OCI-LY7 (cell line): ENCODE results near the gene LMOD3. TPM values are rescaled to one million over a fixed set of nuclear protein-coding genes. Genes with fewer than 3 reads are reported as not detected.

ENCODE experiments used
- BruUV-seq: library from RNA; stranded (reverse); fragments of 400-500 nt; replicated peaks from 2 replicates; lab custom pipeline; 2021; lab: Mats Ljungman, UMichigan
- CTCF ChIA-PET: fragments of 300-600 bp; sonication (Branson Sonifier 250); formaldehyde crosslinking; loops from one replicate; lab custom pipeline; 2022; ENCODE audit warnings: antibody characterized with exemption; ENCODE audit not compliant: unreplicated experiment; lab: Charles Lee
- POLR2A ChIA-PET: fragments of 300-600 bp; sonication (Branson Sonifier 250); formaldehyde crosslinking; loops from one replicate; lab custom pipeline; 2022; ENCODE audit warnings: antibody characterized with exemption; lab: Charles Lee
- DNase-seq: peaks from one replicate; pipeline ENCODE4 v3.0.0-alpha.2; 2015; ENCODE audit warnings: low spot score
- H2AFZ ChIP-seq: fragments of 200-600 bp; sonication (generic), shearing (Covaris generic); 2 replicates; pipeline ENCODE4 v1.6.1; 2014; ENCODE audit warnings: mild to moderate bottlenecking, antibody characterized with exemption, low read length, moderate library complexity
- H3K27ac ChIP-seq: fragments of 200-600 bp; sonication (generic); 2 replicates; pipeline ENCODE4 v1.5.1; 2014; ENCODE audit warnings: mixed run types, low read depth, mild to moderate bottlenecking, moderate library complexity, low read length, inconsistent platforms; ENCODE audit not compliant: poor library complexity, severe bottlenecking
- H3K36me3 ChIP-seq: fragments of 200-600 bp; sonication (generic); 2 replicates; pipeline ENCODE4 v1.6.1; 2014; ENCODE audit warnings: mild to moderate bottlenecking, antibody characterized with exemption, low read length, moderate library complexity, mixed read lengths; ENCODE audit not compliant: insufficient read depth
- H3K4me1 ChIP-seq: fragments of 200-600 bp; sonication (generic); 2 replicates; pipeline ENCODE4 v1.5.1; 2014; ENCODE audit warnings: mild to moderate bottlenecking, low read length; ENCODE audit not compliant: insufficient read depth, poor library complexity, severe bottlenecking
- H3K4me2 ChIP-seq: fragments of 200-600 bp; sonication (generic); 2 replicates; pipeline ENCODE4 v1.6.1; 2014; ENCODE audit warnings: mild to moderate bottlenecking, low read length
- H3K4me3 ChIP-seq: fragments of 200-600 bp; sonication (generic); 2 replicates; pipeline ENCODE4 v1.5.1; 2014; ENCODE audit warnings: mild to moderate bottlenecking, low read depth, low read length; ENCODE audit not compliant: poor library complexity, severe bottlenecking
- H3K79me2 ChIP-seq: fragments of 200-600 bp; sonication (generic); 2 replicates; pipeline ENCODE4 v1.6.1; 2016; ENCODE audit warnings: low read depth, mild to moderate bottlenecking, low read length, moderate library complexity, mixed read lengths; ENCODE audit not compliant: insufficient read depth
- H3K9me2 ChIP-seq: fragments of 200-600 bp; sonication (generic); 2 replicates; pipeline ENCODE4 v1.6.1; 2016; ENCODE audit warnings: mild to moderate bottlenecking, low read length, mixed read lengths; ENCODE audit not compliant: insufficient read depth
- H3K9me3 ChIP-seq: fragments of 200-600 bp; sonication (generic); 2 replicates; pipeline ENCODE4 v1.6.1; 2014; ENCODE audit warnings: mild to moderate bottlenecking, mixed run types, low read length, mixed read lengths
- H4K20me1 ChIP-seq: fragments of 200-600 bp; sonication (generic); 2 replicates; pipeline ENCODE4 v1.6.1; 2014; ENCODE audit warnings: mild to moderate bottlenecking, antibody characterized with exemption, low read length, moderate library complexity, mixed read lengths; ENCODE audit not compliant: insufficient read depth
- CTCF ChIP-seq: fragments of 200-600 bp; sonication (generic); conservative IDR thresholded peaks from 2 replicates; pipeline ENCODE4 v1.5.1; 2014; ENCODE audit warnings: mild to moderate bottlenecking, antibody characterized with exemption, low read length, moderate library complexity, mixed read lengths
- EZH2phosphoT487 ChIP-seq: fragments of 200-600 bp; sonication (generic); IDR thresholded peaks from 2 replicates; pipeline ENCODE4 v1.6.1; 2018; ENCODE audit warnings: low read depth, borderline replicate concordance, mild to moderate bottlenecking, mixed run types, antibody characterized with exemption, low read length, moderate library complexity, mixed read lengths
- intact Hi-C: fragments of 100-400 bp; cut with micrococcal nuclease; formaldehyde crosslinking; loops from one replicate; pipeline ENCODE4 v1.10.0; 2022; ENCODE audit not compliant: unreplicated experiment
- total RNA-seq, 2 experiments: library from RNA; depleted of rRNA in 1 of 2; stranded (reverse); fragments of >200 nt in 1 of 2; shearing (Covaris generic) in 1 of 2; gene quantifications; 2 replicates each; pipeline ENCODE4 v1.2.3, GENCODE V29; 2014 to 2022

LMOD3 gene
- total RNA-seq, 2 experiments from 2014 or later: not detected

- Histone ChIP-seq H3K9me2 (no peaks in the 10 kb centered on the region), H3K9me3 (no peaks in the 10 kb centered on the region), H4K20me1 (no peaks in the 10 kb centered on the region), H3K79me2 (no peaks in the 10 kb centered on the region), H2AFZ (no peak overlapping the region), H3K36me3 (no peaks in the 10 kb centered on the region), H3K4me3 (no peak overlapping the region), H3K27ac (no peak overlapping the region), H3K4me2 (no peak overlapping the region), H3K4me1 (no peaks in the 10 kb centered on the region)
- no peak for DNase-seq
- intact Hi-C loops: loop anchor here (2.0 kb wide), 1 partner anchor 185 kb away; no protein-coding TSS in a partner anchor
- no TSS peak for BruUV-seq
- ChIA-PET POLR2A (interaction anchor here (0.6 to 1.0 kb wide), 3 partner anchors 28 to 1264 kb away, joined by 3 read pairs; no protein-coding TSS in a partner anchor), CTCF (interaction anchor here (0.5 to 1.4 kb wide), 2 partner anchors 33 to 187 kb away, joined by 3 to 4 read pairs; no protein-coding TSS in a partner anchor)
- no peak for TF ChIP-seq CTCF
- no peak for TF ChIP-seq EZH2phosphoT487
Observed at GRCh38 chr3:69119681-69120080, 2.7 kb downstream of the LMOD3 start.

DNA sequence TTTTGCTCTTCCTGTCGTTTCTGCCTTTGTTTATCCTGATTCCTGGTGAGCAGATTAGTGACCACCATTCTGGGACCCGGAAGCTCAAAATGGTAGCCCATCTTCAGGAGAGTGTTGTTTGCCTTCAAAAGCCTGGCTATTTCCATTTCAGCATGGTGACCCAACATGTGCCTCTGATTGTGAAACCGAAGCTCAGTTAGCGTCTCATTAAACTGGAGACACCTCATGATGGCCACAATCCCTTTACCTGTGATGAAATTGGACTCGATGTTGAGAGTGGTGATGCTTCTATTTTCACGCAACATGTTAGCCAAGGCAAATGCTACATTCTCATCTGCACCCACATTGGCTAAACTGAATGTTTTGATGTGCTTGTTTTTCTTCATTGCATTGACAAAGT, 3.3 kb downstream of the LMOD3 start:
- POLR2A ChIA-PET: interaction anchor here (0.6 to 1.0 kb wide), 2 partner anchors 28 to 1263 kb away, joined by 3 read pairs; no protein-coding TSS in a partner anchor
- H3K79me2 ChIP-seq: no peaks in the 10 kb centered on the region

GRCh38 chr3:69118555-69118954, 3.8 kb downstream of the LMOD3 start:
- intact Hi-C loops: no loop called here
- DNase-seq: no peak
- ChIA-PET POLR2A (interaction anchor here (1.1 kb wide), 1 partner anchor 27 kb away, joined by 5 read pairs; no protein-coding TSS in a partner anchor), CTCF (no interaction called here)
- Histone ChIP-seq H3K9me2 (no peaks in the 10 kb centered on the region), H3K4me2 (no peak overlapping the region), H3K4me1 (no peaks in the 10 kb centered on the region), H3K79me2 (no peaks in the 10 kb centered on the region), H4K20me1 (no peaks in the 10 kb centered on the region), H3K36me3 (no peaks in the 10 kb centered on the region), H3K27ac (no peak overlapping the region), H2AFZ (no peak overlapping the region), H3K9me3 (no peaks in the 10 kb centered on the region), H3K4me3 (no peak overlapping the region)
- no peak for TF ChIP-seq EZH2phosphoT487
- no peak for TF ChIP-seq CTCF
- BruUV-seq: no TSS peak

More for the DNA sequence above, 3.3 kb downstream of the LMOD3 start:
- no peaks in the 10 kb centered on the region for H3K9me3 ChIP-seq
- BruUV-seq: no TSS peak
- H4K20me1 ChIP-seq: no peaks in the 10 kb centered on the region
- TF ChIP-seq EZH2phosphoT487: no peak
- no peak overlapping the region for H3K4me3 ChIP-seq
- no peak overlapping the region for H3K27ac ChIP-seq
- no peaks in the 10 kb centered on the region for H3K9me2 ChIP-seq
- H3K4me1 ChIP-seq: no peaks in the 10 kb centered on the region
- no peaks in the 10 kb centered on the region for H3K36me3 ChIP-seq
- intact Hi-C loops: no loop called here
- H2AFZ ChIP-seq: no peak overlapping the region
- no peak overlapping the region for H3K4me2 ChIP-seq
- DNase-seq: no peak
- CTCF ChIA-PET: interaction anchor here (0.5 kb wide), 1 partner anchor 199 kb away, joined by 4 read pairs; no protein-coding TSS in a partner anchor
